ENCODE data around the gene COQ5.
A peak's percentile ranks its signal among the peaks of the same experiment; 100 is the strongest.
"Not testable (repeated sequence)": the region's sequence is repeated elsewhere in the genome, so short reads cannot be mapped to it uniquely, and the experiment has no call there.

Gene COQ5

DNA sequence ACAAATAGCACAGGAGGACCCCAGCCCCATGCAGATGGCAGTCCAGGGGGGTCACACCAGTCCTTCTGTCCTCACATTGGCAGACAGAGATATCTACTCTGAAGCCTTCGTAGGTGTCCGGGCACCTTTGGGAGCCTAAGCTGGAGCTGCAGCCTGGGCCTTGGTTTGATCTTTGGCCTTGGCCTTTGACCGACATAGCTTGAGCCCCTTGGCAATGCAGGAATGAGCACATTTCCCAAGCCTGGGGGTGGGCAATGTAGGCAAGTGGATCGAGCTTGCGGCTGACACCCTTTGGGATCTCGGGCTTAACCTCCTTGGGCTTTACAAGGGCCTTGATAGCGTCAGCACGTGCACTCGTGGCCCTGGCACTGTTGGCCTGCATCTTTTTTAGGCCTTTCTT, 6.4 kb downstream of the COQ5 start:
- Histone ChIP-seq H3K27me3 (ENCODE audit: low read depth, low read length) (no peaks in the 10 kb centered on the region), H3K4me1 (ENCODE audit: control insufficient read depth in 1 of 2, insufficient read depth in 2 of 2, low read length in 2 of 2) (no peaks in the 10 kb centered on the region), H3K9me3 (ENCODE audit: control insufficient read depth in 1 of 2, low read length in 2 of 2) (no peaks in the 10 kb centered on the region), H3K4me3 (ENCODE audit: low read depth in 1 of 2, low read length in 2 of 2) (no peak overlapping the region), H3K36me3 (ENCODE audit: control insufficient read depth in 1 of 2, insufficient read depth in 2 of 2, low read length in 2 of 2) (peaks cover 0 to 4% of the 10 kb centered on the region in 2 donors), H3K27ac (ENCODE audit: low read length) (no peak overlapping the region)

DNA sequence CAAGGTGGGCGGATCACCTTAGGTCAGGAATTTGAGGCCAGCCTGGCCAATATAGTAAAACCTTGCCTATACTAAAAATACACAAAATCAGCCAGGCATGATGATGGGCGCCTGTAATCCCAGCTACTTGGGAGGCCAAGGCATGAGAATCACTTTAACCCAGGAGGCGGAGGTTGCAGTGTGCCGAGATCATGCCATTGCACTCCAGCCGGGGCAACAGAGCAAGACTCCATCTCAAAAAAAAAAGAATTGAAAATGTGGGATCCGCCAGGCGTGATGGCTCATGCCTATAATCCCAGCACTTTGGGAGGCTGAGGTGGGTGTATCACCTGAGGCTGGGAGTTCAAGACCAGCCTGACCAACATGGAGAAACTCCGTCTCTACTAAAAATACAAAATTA, 9.6 kb downstream of the COQ5 start:
- peaks cover 10 to 22% of the 10 kb centered on the region in 2 donors for H3K36me3 ChIP-seq (ENCODE audit: control insufficient read depth in 1 of 2, insufficient read depth in 2 of 2, low read length in 2 of 2)

DNA sequence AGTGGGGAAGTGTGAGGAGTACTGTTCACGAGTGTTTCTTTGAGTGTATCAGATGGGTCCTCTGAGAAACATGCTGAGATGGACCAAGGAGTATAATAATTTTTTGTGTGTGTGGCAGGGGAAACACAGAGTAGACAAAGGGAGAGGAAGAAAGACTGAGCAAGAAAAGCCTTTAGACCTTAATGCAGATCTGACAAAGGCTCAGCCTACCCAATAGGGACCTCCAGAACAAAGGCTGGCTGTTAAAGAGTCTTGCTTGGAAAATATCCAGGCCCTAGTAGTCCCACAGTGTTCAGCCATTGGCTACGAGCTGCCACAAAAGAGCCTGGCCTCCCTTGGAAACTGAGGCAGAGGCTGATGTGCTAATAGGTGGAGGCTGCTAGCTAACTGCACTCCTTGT, 13.5 kb downstream of the COQ5 start:
- Histone ChIP-seq H3K27ac (ENCODE audit: low read length) (no peak overlapping the region), H3K9me3 (ENCODE audit: control insufficient read depth in 1 of 2, low read length in 2 of 2) (no peaks in the 10 kb centered on the region), H3K4me1 (ENCODE audit: control insufficient read depth in 1 of 2, insufficient read depth in 2 of 2, low read length in 2 of 2) (no peaks in the 10 kb centered on the region), H3K4me3 (ENCODE audit: low read depth in 1 of 2, low read length in 2 of 2) (no peak overlapping the region), H3K36me3 (ENCODE audit: control insufficient read depth in 1 of 2, insufficient read depth in 2 of 2, low read length in 2 of 2) (peaks cover 10 to 31% of the 10 kb centered on the region in 2 donors), H3K27me3 (ENCODE audit: low read depth, low read length) (no peaks in the 10 kb centered on the region)

More for the DNA sequence above, 9.6 kb downstream of the COQ5 start:
- not testable (repeated sequence) for H3K27ac ChIP-seq (ENCODE audit: low read length); H3K4me3 ChIP-seq (ENCODE audit: low read depth in 1 of 2, low read length in 2 of 2); H3K4me1 ChIP-seq (ENCODE audit: control insufficient read depth in 1 of 2, insufficient read depth in 2 of 2, low read length in 2 of 2); H3K27me3 ChIP-seq (ENCODE audit: low read depth, low read length); H3K9me3 ChIP-seq (ENCODE audit: control insufficient read depth in 1 of 2, low read length in 2 of 2)

DNA sequence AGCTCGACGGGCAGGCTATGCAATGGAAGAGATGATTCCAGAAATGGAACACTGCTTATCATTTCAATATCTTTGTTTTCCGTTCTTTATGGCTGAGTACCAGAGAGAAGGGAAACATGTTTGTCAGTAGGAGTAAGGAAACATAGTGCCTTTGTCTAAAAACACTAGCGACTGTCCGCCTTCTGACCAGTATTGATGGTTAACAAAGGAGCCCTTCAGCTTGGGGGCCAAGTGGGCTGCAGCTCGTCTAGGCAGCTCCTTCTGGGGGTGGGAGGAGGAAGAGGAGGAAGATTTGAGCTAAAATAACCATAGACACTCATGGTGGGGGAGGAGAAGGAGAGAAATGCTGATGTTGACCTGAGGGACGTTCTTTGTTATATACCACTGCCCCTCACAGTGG, 15.0 kb downstream of the COQ5 start:
- H3K27me3 ChIP-seq (ENCODE audit: low read depth, low read length) = no peaks in the 10 kb centered on the region
- no peak overlapping the region for H3K27ac ChIP-seq (ENCODE audit: low read length)
- H3K9me3 ChIP-seq (ENCODE audit: control insufficient read depth in 1 of 2, low read length in 2 of 2) = no peaks in the 10 kb centered on the region
- no peaks in the 10 kb centered on the region for H3K4me1 ChIP-seq (ENCODE audit: control insufficient read depth in 1 of 2, insufficient read depth in 2 of 2, low read length in 2 of 2)
- no peak overlapping the region for H3K4me3 ChIP-seq (ENCODE audit: low read depth in 1 of 2, low read length in 2 of 2)
- peaks cover 10 to 44% of the 10 kb centered on the region in 2 donors for H3K36me3 ChIP-seq (ENCODE audit: control insufficient read depth in 1 of 2, insufficient read depth in 2 of 2, low read length in 2 of 2)

DNA sequence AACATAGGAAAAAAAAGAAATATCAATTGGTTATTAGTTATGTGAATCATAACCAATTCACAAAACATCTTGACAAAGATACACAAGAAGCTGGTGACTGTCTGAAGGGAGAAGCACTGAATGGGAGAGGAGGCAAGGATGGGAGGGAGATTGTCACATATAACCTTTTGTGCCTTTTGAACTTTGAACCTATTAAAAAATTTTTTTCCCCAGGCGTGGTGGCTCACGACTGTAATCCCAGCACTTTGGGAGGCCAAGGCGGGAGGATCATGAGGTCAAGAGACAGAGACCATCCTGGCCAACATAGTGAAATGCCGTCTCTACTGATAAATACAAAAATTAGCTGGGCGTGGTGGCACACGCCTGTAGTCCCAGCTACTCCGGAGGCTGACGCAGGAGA, 20.4 kb downstream of the COQ5 start:
- Histone ChIP-seq H3K36me3 (ENCODE audit: control insufficient read depth in 1 of 2, insufficient read depth in 2 of 2, low read length in 2 of 2) (peaks cover 11 to 48% of the 10 kb centered on the region in 2 donors), H3K4me3 (ENCODE audit: low read depth in 1 of 2, low read length in 2 of 2) (no peak overlapping the region), H3K27ac (ENCODE audit: low read length) (no peak overlapping the region)

DNA sequence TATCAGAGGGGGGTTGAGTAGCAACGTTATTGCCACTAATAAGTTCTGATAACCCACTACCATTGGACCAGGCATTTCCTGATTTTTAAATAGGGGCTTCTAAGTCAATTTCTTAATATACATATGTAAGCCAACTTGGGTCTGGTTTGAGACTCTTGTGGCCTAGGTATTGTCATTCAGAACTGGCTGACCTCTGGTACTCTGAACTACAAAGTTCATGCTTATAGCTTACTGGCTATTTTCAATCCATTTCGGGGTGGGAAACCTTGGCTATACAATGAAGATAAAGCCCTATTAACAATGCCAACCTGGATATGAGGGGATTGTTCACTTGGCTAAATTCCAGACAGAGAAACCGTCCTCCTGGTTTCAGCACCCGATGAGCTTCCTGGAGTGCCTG, 24.4 kb downstream of the COQ5 start:
- Histone ChIP-seq H3K36me3 (ENCODE audit: control insufficient read depth in 1 of 2, insufficient read depth in 2 of 2, low read length in 2 of 2) (peaks cover 14 to 40% of the 10 kb centered on the region in 2 donors), H3K4me3 (ENCODE audit: low read depth in 1 of 2, low read length in 2 of 2) (no peak overlapping the region), H3K27me3 (ENCODE audit: low read depth, low read length) (no peaks in the 10 kb centered on the region), H3K9me3 (ENCODE audit: control insufficient read depth in 1 of 2, low read length in 2 of 2) (no peaks in the 10 kb centered on the region), H3K27ac (ENCODE audit: low read length) (no peak overlapping the region), H3K4me1 (ENCODE audit: control insufficient read depth in 1 of 2, insufficient read depth in 2 of 2, low read length in 2 of 2) (no peaks in the 10 kb centered on the region)

More for the DNA sequence above, 20.4 kb downstream of the COQ5 start:
- Histone ChIP-seq H3K9me3 (ENCODE audit: control insufficient read depth in 1 of 2, low read length in 2 of 2) (no peaks in the 10 kb centered on the region), H3K27me3 (ENCODE audit: low read depth, low read length) (no peaks in the 10 kb centered on the region), H3K4me1 (ENCODE audit: control insufficient read depth in 1 of 2, insufficient read depth in 2 of 2, low read length in 2 of 2) (no peaks in the 10 kb centered on the region)

DNA sequence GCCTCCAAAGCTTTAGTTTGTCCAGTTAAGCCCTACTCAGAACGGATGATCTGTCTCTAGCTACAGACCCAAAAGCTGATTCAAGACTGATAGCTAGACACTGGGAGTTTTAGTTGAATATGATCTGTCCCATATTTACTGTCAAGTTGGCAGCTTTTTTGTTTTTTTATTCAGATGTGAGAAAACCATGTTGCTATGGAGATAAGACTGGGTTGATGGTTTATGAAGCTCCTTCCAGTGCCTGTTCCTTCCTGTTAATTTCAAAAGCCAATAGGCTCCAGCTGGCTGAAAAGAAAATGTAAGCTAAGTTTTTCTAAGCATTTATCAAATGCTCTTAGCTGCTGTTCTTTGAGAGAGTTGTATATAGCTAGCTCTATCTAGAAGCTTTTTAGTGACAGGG, 28.4 kb downstream of the COQ5 start:
- Histone ChIP-seq H3K4me1 (ENCODE audit: control insufficient read depth in 1 of 2, insufficient read depth in 2 of 2, low read length in 2 of 2) (peaks cover 11 to 17% of the 10 kb centered on the region in 2 donors), H3K36me3 (ENCODE audit: control insufficient read depth in 1 of 2, insufficient read depth in 2 of 2, low read length in 2 of 2) (peaks cover 16 to 33% of the 10 kb centered on the region in 2 donors), H3K27ac (ENCODE audit: low read length) (no peak overlapping the region), H3K4me3 (ENCODE audit: low read depth in 1 of 2, low read length in 2 of 2) (no peak overlapping the region), H3K27me3 (ENCODE audit: low read depth, low read length) (no peaks in the 10 kb centered on the region), H3K9me3 (ENCODE audit: control insufficient read depth in 1 of 2, low read length in 2 of 2) (no peaks in the 10 kb centered on the region)

DNA sequence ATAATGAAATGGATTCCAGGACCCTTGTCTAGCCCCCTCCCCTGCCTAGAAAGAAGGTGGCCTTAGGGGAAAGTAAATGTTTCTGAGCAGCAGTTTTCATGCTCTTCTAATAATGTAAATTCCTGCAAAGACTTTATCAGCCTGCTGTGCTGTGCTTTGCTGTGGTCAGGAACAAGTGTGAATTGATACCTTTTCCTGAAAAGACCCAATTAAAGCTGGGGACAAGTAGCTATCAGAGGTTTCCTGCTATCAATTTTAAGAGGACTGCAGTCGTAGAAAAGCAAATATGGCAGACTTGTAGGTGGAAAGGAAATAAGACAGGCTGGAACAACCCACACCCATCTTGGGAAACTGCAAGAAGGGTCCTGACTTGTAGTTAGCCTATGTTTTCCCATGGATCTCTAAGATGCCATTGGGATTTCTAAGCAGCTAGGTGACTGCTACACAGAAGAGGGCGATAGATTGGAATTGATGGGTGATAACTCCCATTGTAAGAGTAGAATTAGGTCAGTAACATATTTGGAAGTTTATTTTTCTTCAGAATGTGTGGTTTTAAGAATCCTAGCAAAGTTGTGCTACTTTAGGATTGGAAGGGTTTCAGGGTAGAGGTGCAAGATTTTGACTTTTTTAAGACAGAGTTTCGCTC, 30.0 kb downstream of the COQ5 start:
- Histone ChIP-seq H3K27me3 (ENCODE audit: low read depth, low read length) (no peaks in the 10 kb centered on the region), H3K4me1 (ENCODE audit: control insufficient read depth in 1 of 2, insufficient read depth in 2 of 2, low read length in 2 of 2) (peaks cover 11 to 26% of the 10 kb centered on the region in 2 donors), H3K36me3 (ENCODE audit: control insufficient read depth in 1 of 2, insufficient read depth in 2 of 2, low read length in 2 of 2) (peaks cover 16 to 24% of the 10 kb centered on the region in 2 donors), H3K4me3 (ENCODE audit: low read depth in 1 of 2, low read length in 2 of 2) (no peak overlapping the region), H3K27ac (ENCODE audit: low read length) (no peak overlapping the region), H3K9me3 (ENCODE audit: control insufficient read depth in 1 of 2, low read length in 2 of 2) (no peaks in the 10 kb centered on the region)

DNA sequence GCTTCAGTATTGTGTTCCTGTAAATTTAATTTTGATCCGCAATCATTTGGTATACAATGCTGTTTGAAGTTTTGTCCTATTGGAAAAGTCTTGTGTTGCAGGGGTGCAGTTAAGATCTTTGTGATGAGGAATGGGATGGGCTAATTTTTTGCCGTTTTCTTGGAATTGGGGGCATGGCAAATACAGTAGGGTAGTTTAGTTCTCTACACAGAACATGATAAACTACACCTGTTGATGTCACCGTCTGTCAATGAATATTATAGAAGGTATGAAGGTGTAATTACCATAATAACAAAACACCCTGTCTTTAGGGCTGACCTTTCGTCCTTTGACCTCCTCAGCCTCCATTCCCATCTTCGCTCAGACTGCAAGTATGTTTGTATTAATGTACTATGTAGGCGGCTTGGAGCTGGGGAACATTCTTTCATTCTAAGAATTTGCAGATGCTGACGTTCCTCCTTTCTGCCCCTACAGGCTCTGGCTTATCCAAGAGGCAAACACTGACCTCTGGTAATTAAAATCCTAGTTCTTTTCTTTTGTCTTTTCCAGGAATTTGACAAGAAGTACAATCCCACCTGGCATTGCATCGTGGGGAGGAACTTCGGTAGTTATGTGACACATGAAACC, 31.3 kb downstream of the COQ5 start:
- Histone ChIP-seq H3K9me3 (ENCODE audit: control insufficient read depth in 1 of 2, low read length in 2 of 2) (no peaks in the 10 kb centered on the region), H3K36me3 (ENCODE audit: control insufficient read depth in 1 of 2, insufficient read depth in 2 of 2, low read length in 2 of 2) (peaks cover 8 to 14% of the 10 kb centered on the region in 2 donors), H3K27ac (ENCODE audit: low read length) (peak overlapping the region; percentile 84), H3K27me3 (ENCODE audit: low read depth, low read length) (no peaks in the 10 kb centered on the region), H3K4me3 (ENCODE audit: low read depth in 1 of 2, low read length in 2 of 2) (peak overlapping the region; percentile 94 to 98), H3K4me1 (ENCODE audit: control insufficient read depth in 1 of 2, insufficient read depth in 2 of 2, low read length in 2 of 2) (peaks cover 11 to 26% of the 10 kb centered on the region in 2 donors)

DNA sequence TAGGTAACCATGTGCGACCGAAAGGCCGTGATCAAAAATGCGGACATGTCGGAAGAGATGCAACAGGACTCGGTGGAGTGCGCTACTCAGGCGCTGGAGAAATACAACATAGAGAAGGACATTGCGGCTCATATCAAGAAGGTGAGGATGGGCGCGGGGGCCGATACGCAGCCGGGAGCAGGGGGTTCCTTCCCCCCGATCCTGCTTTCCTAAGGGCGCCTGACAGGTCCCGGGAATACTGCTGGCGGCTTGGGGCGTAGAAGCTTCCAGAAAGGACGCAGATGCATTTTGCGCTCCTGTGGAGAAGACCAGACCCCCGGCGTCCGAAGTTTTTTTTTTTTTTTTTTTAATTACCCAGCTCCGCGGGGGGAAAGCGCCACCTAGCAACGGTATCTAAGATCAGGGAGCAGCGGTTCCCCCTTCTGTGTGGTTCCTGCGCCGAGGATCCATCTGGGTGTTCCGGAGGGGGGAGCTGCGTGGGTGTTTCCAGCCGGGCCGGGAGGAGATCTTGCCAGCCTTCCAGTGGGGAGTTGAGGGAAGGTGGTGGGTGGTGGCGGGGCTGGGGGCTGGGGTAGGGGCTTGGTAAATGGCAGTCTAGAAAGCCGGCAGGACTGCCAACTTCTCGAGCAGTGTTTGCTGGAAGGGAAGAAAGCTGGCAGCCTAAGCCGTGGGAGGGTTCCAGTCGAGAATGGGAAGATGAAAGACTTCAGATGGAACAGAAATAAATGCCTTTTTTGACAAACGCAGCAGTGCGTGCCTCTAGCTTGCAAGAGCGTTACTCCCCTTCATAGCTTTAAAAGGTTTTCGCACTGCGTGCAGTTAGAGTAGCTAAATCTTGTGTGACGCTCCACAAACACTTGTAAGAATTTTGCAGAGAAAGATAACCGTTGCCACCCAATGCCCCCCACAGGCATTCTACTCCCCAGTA, 32.3 kb downstream of the COQ5 start:
- peaks cover 8 to 14% of the 10 kb centered on the region in 2 donors for H3K36me3 ChIP-seq (ENCODE audit: control insufficient read depth in 1 of 2, insufficient read depth in 2 of 2, low read length in 2 of 2)
- H3K4me1 ChIP-seq (ENCODE audit: control insufficient read depth in 1 of 2, insufficient read depth in 2 of 2, low read length in 2 of 2) = peaks cover 11 to 26% of the 10 kb centered on the region in 2 donors
- H3K27me3 ChIP-seq (ENCODE audit: low read depth, low read length) = no peaks in the 10 kb centered on the region
- H3K9me3 ChIP-seq (ENCODE audit: control insufficient read depth in 1 of 2, low read length in 2 of 2) = no peaks in the 10 kb centered on the region
- peak overlapping the region; percentile 84 for H3K27ac ChIP-seq (ENCODE audit: low read length)
- peak overlapping the region; percentile 94 to 98 for H3K4me3 ChIP-seq (ENCODE audit: low read depth in 1 of 2, low read length in 2 of 2)

DNA sequence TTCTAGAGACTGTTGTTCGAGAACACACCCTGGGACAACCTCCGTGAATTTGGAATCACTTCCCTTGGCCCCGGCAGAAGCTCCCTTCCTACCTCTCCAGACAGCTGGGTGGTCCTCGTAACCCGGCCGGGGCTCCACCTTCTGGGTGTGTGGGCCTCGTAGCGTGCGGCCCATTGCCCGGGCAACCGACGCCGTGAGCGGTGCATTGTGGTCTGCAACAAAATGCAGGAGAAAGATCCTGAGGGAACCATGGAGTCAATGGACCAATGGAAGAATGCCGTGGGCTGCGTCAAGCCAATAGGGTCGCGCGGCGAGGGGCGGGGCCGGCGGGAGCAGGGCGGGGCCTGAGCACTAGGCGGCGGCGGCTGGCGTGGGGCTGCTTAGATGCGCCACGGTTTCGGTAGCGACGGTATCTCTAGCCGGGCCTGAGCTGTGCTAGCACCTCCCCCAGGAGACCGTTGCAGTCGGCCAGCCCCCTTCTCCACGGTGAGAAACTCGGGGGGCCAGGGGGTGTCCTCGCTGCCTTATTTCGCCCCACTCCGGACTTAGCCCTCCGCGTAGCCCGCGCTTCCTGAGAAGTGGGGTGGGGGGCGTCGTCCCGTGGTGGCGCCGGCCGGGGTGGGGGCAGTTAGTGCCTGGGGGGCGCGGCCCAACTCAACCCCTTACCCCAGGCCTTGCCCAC, 33.1 kb downstream of the COQ5 start, which contains the start of gene DYNLL1:
Gene DYNLL1, plus strand, starts transcription at position 383 of the 682 bp plus-strand sequence. CDS start 309 bp downstream, outside the sequence.
- Histone ChIP-seq H3K27me3 (ENCODE audit: low read depth, low read length) (no peaks in the 10 kb centered on the region), H3K4me3 (ENCODE audit: low read depth in 1 of 2, low read length in 2 of 2) (peak within 1 kb of the TSS; percentile 94 to 98), H3K36me3 (ENCODE audit: control insufficient read depth in 1 of 2, insufficient read depth in 2 of 2, low read length in 2 of 2) (peaks cover 10 to 19% of the 10 kb centered on the region in 2 donors), H3K27ac (ENCODE audit: low read length) (peak within 1 kb of the TSS; percentile 84), H3K4me1 (ENCODE audit: control insufficient read depth in 1 of 2, insufficient read depth in 2 of 2, low read length in 2 of 2) (peaks cover 11 to 26% of the 10 kb centered on the region in 2 donors), H3K9me3 (ENCODE audit: control insufficient read depth in 1 of 2, low read length in 2 of 2) (no peaks in the 10 kb centered on the region)

All from muscle layer of duodenum (tissue), 2 donors.